HCT116 (cell line): Measurements from ENCODE around the gene GABARAPL1.

Source experiments
- CEBPB ChIP-seq: IDR thresholded peaks from 2 replicates; pipeline ENCODE4 v1.6.1; 2012; ENCODE audit warnings: low read depth
- CTCF ChIP-seq, 3 experiments: fragments of 200-600 bp in 1 of 3; sonication (generic) in 1 of 3; IDR thresholded peaks in 2 of 3; conservative IDR thresholded peaks in 1 of 3; 2 replicates each; pipeline ENCODE4 v1.5.1; 2012 to 2017; ENCODE audit warnings: low read depth in 2 of 3, low read length in 2 of 3, antibody characterized with exemption in 1 of 3, borderline replicate concordance in 1 of 3, control low read depth in 1 of 3, mild to moderate bottlenecking in 1 of 3, mixed read lengths in 1 of 3, mixed run types in 1 of 3, moderate library complexity in 1 of 3; ENCODE audit not compliant: insufficient read depth in 1 of 3

GRCh38 chr12:10226731-10227130 is 14.1 kb downstream of the GABARAPL1 start:
- TF ChIP-seq CEBPB (no peak), CTCF (IDR thresholded peaks at IDR 0.05 in 2 of 3, conservative IDR thresholded peaks at IDR 0.05 in 1 of 3; ENCODE audit: borderline replicate concordance in 1 of 3, insufficient read depth in 1 of 3, low read depth in 2 of 3, low read length in 2 of 3) (no peak)
